Gastroesophageal sphincter (tissue), 3 donors: ENCODE measurements around the gene ATP9A.
"Not testable (repeated sequence)": the region's sequence is repeated elsewhere in the genome, so short reads cannot be mapped to it uniquely, and the experiment has no call there.

Experiments used
- CTCF ChIP-seq, 4 experiments: fragments of 200-600 bp in 2 of 4; fragments of 450-650 bp in 2 of 4; sonication (generic) in 1 of 4; IDR thresholded peaks; one replicate each; pipeline ENCODE4 v1.5.1; 2017 to 2019; ENCODE audit warnings: antibody characterized with exemption in 4 of 4, mild to moderate bottlenecking in 2 of 4, moderate library complexity in 2 of 4
- EP300 ChIP-seq: sonication (generic); formaldehyde crosslinking; IDR thresholded peaks from one replicate; pipeline ENCODE4 v1.6.1; 2017; ENCODE audit warnings: antibody characterized with exemption, mild to moderate bottlenecking
- POLR2A ChIP-seq, 2 donors: fragments of 450-650 bp; IDR thresholded peaks; one replicate each; pipeline ENCODE4 v1.6.1; 2017; ENCODE audit warnings: antibody characterized with exemption in 2 of 2, mild to moderate bottlenecking in 2 of 2, moderate library complexity in 1 of 2
- POLR2AphosphoS5 ChIP-seq: sonication (generic); formaldehyde crosslinking; IDR thresholded peaks from one replicate; pipeline ENCODE4 v1.6.1; 2017; ENCODE audit warnings: antibody characterized with exemption

- not testable (repeated sequence) for TF ChIP-seq CTCF (IDR thresholded peaks at IDR 0.05); POLR2A (IDR thresholded peaks at IDR 0.05); POLR2AphosphoS5; EP300
Observed at GRCh38 chr20:51723026-51723425, 45.2 kb downstream of the ATP9A start.
